ENCODE measurements around the gene TBC1D26.
"Not testable (repeated sequence)": the region's sequence is repeated elsewhere in the genome, so short reads cannot be mapped to it uniquely, and the experiment has no call there.

TBC1D26 gene

DNA sequence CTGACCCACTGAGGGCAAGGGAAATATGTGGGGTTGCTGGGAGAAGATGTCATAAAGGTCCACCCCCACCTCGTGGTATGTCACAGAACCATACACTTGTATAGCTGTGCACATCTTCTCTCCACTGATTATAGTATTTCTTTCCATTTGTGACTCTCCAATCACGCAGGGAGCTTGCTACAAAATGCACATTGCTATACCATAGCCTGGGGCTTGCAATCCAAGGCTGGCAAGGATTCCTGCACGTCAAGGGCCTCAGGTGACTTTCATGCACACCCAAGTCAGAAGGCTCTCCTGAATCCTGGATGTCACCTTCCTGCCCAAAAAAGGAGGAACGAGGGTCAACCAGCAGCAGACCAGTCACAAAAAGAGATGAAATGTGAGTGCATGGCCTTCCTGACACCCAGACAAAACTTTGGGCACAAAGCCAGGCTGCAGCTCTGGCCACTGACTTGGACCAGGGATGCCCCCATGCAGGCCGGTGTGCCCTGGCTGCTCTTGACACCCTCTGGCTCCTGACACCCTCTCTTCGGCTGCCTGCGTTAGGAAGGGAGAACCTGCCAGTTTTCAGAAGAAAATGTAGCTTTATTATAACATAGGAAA is 12.1 kb downstream of the TBC1D26 start:
- no peak for DNase-seq

DNA sequence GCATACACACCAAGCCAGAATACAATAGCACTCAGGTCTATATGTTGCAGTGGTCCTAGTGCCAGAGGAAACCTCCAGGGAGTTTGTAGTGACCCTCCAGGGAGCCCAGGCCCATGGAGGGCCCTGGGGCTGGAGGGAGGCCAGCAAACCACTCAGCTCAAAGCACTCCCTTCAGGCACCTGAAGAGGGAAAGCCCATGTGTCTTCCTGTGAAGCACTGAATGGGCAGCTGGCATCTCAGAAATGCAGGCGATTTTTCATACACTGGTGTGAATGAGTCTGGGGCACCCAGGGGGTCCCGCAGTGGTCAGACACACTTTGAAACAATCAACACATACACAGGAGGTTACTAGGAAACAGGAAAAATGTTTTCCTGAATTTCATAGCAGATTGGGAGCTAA is 12.8 kb downstream of the TBC1D26 start:
- DNase-seq, result no peak

DNA sequence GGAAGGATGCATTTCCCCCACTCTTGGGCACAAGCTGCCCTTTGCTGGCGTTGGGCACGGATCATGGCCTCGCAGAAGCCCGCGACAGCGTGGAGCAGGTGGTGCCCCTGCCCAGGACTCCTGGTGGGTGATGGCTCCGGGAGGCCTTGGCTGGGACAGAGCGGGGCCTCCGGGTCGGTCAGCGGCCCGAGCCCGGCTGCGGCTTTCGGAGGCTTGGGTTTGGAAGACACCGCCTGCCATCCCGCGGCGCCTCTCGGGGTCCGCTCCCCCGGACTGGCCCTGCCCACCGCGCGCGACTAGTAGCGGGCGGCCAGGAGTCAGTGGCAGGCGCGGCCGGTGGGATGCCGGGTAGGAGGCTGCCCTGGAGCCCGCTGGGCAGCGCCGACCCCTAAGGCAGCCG is 17.3 kb downstream of the TBC1D26 start:
- DNase-seq, result not testable (repeated sequence)

DNA sequence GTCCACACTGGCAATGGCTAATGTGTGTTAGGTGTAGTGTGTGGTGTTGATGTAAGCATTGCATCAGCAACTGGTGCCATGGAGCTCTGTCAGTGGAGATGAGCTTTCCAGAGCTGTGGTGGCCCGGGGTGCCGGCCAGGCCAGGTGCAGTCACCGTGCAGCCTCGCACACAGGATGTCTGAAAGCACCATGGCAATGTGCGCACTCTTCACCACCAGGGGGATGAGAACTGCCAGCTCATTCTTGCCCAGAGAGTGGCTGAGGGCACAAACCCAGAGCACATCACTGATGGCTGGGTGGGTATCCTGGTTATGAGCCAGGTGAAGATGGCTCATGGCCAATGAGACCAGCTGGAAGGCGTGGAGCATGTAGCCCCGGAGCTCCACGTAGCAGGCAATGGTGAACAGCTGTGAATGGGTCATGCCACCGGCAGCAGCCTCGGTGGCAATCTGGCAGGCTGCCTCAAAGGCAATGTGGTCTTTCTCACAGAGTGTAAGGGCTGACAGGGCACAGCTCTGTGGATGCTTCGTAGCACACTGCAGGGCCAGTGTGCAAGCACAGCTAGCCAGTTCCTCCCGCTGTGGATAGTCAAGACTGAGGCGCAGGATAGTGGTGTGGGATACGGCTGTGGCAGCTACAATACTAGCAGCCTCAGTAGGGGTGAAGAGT is 36.9 kb downstream of the TBC1D26 start:
- DNase-seq, result not testable (repeated sequence)

DNA sequence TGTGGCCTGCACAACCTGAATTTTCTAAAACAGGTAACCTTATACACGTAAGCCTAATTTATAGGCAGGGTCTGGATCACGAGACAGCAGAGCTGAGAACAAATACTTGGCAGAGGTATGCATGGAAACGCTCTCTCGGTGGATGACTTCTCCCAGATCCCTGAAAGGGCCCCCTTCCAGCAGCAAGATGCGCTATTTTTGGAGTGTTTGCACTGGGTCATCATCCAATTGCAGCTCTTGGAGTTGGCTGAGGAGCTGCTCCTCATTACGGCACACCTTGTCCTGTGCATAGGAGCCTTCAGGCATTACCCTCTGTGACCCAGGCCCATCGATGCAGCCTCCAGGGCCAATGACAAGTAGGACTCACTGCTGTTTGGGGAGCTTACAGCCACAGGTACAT is 38.6 kb downstream of the TBC1D26 start:
- DNase-seq, result not testable (repeated sequence)

DNA sequence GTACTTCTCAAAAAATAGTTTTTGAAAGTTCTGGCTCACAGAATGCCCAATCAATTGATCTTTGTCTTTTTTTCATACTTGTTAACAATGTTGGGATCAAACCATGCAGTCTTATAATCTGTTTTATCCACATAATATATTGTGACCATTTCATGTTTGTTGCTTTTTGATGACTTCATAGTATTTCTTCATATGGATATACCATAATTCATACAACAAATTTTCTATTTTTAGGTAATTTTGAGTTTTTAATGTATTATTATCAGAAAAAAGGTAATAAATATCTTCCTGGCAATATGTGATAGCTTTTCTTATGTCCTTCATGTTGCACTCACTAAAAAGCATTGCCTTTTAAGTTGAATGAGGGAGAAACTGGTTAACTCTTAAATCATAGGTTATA is 44.8 kb downstream of the TBC1D26 start:
- DNase-seq, result no peak

DNA sequence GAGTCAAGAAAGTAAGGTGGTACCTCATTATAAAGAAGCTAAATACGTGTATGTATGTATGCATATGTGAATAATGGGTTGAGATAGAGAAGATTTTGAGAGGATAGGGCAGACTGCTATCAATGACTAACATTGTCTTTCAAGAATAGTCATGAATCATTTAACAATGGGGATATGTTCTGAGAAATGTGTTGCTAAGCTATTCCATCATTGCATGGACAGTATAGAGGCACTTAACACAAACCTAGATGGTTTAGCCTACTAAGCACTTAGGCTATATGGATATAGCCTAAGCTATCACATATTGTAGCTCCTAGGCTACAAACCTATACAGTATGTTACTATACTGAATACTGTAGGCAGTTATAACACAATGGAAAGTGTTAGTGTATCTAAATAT is 45.2 kb downstream of the TBC1D26 start:
- DNase-seq, result no peak

DNA sequence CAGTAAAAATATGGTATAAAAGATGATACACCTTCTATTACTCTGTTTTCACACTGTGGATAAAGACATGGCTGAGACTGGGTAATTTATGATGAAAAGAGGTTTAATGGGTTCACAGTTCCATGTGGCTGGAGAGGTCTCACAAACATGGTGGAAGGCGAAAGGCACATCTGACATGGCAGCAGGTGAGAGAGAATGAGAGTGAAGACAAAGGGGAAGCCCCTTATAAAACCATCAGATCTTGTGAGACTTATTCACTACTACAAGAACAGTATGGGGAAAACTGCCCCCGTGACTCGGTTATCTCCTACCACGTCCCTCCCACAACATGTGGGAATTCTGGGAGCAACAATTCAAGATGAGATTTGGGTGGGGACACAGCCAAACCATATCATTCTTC is 45.6 kb downstream of the TBC1D26 start:
- no peak for DNase-seq

DNA sequence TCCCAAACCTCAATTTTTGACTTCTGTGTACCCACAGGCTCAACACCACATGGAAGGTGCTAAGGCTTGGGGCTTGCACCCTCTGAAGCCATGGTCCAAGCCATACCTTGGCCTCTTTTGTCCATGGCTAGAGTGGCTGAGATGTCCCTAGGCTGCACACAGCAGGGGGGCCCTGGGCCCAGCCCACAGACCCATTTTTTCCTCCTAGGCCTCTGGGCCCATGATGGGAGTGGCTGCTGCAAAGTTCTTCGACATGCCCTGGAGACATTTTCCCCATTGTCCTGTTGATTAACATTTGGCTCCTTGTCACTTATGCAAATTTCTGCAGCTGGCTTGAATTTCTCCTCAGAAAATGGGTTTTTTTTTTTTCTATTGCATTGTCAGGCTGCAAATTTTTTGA is 47.0 kb downstream of the TBC1D26 start:
- no peak for DNase-seq

DNA sequence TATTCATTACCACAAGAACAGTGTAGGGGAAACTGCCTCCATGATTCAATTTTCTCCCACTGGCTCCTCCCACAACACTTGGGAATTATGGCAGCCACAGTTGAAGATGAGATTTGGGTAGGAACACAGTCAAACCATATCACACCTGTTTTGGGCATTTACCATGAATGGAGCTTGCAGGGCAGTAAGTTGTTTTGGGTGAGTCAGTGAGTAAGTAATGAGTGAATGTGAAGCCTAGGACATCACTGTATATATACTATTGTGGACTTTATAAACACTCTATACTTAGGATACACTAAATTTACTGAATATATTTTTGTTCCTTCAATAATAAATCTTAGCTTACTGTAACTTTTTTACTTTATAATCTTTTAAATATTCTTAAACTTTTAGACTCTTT is 48.1 kb downstream of the TBC1D26 start:
- no peak for DNase-seq

DNA sequence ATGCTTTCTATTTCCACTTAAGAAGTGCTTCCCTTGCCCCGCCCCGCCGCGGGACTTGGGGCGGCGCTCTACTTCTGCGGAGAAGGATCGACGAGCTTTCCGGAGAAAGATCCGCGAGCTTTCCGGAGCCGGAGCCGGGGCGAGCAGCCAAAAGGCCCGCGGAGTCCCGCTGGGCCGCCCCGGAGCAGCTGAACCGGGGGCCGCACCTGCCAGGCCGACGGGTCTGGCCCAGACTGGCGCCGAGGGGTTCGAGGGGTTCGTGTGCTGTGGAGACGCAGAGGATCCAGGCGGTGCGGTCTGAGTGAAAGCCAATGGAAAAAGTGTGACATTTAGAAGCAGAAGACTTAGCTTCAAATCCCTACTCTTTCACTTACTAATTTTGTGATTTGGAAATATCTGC is 50.8 kb downstream of the TBC1D26 start:
- peak in 1 of 2 donors; percentile 2 for DNase-seq

DNA sequence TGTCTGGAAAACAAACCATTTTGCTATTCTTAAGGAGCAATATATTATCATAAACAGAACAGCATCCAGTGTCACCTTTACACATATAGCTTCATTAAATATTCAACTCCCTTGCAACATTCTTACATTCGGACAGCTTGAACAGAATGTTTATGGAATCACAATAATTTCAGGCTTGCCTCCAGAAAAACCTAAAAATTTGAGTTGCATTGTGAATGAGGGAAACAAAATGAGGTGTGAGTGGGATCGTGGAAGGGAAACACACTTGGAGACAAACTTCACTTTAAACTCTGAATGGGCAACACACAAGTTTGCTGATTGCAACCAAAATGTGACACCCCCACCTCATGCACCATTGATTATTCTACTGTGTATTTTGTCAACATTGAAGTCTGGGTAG is 51.4 kb downstream of the TBC1D26 start:
- DNase-seq, result no peak

DNA sequence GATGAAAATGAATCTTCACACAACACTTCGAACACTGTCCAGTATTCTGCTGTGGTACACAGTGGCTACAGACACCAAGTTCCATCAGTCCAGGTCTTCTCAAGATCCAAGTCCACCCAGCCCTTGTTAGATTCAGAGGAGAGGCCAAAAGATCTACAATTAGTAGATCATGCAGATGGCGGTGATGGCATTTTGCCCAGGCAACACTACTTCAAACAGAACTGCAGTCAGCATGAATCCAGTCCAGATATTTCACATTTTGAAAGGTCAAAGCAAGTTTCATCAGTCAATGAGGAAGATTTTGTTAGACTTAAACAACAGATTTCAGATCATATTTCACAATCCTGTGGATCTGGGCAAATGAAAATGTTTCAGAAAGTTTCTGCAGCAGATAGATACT is 52.3 kb downstream of the TBC1D26 start:
- DNase-seq, result not testable (repeated sequence)

DNA sequence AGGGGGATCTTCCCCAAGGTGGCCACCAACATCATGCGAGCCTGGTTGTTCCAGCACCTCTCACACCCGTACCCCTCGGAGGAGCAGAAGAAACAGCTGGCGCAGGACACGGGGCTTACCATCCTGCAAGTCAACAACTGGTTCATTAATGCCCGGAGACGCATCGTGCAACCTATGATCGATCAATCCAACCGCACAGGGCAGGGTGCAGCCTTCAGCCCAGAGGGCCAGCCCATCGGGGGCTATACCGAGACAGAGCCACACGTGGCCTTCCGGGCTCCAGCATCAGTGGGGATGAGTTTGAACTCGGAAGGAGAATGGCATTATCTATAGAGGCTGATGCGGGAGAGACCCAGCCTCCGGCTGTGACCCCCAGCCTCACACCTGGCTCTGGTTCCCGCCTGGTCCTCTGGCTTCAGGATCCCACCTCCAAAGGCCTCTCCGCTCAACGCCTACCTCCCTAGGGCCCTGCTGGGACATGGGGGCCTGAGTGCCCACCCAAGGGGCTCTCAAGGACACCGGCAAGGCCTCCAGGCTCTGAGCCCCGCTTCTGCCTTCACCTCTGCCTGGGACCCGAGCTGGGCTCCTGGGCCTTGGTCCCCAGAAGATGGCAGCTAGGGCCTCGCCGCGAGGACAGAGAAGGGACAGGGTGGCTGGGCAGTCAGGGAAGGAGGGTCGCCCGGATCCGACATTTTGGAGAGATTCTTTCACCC is 55.4 kb downstream of the TBC1D26 start:
- DNase-seq, result not testable (repeated sequence)

DNA sequence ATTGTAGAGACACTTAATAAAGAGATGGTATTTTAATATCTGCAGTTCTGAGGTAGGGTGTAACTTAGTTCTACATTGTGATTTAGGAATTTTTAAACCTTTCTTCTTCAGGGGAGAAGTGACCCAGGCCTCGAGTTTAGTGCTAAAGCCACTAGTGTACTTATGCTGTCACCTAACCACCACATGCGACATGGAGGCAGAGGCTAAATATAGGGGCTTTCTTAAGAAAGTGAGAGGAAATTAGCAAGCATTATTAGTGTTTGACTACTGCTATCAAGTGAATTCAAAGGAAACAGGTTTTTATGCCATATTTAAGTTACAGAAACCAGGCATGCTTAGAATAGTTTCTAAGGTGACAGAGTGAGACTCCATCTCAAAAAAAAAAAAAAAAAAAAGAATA is 56.3 kb downstream of the TBC1D26 start:
- DNase-seq, result not testable (repeated sequence)
